ENCODE measurements around the gene AARS2.

AARS2 gene

DNA sequence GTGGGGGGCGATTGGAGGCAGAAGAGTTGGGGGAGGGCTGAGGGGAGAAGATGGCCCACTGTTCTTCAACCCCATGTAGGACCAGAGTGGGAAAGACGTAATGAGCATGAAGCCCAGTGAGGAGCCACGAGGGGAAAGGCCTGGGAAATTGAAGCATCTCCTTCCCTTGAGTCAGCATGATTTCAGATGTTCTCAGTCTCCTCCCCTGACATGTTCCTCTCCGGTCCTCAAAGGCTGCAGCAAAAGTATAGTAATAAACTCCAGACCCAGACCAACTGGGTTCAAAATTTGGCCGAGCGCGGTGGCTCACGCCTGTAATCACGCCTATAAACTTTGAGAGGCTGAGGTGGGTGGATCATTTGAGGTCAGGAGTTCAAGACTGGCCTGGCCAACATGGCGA, 45.9 kb downstream of the AARS2 start:
- H3K4me1 ChIP-seq (ENCODE audit: control insufficient read depth, low read length) = peaks cover 55% of the 10 kb centered on the region
- no peak overlapping the region for H3K27ac ChIP-seq (ENCODE audit: low read depth, low read length)
- no peaks in the 10 kb centered on the region for H3K9me2 ChIP-seq (replicated peaks; ENCODE audit: control insufficient read depth, low read length)
- peaks cover 25% of the 10 kb centered on the region for H3K36me3 ChIP-seq (ENCODE audit: control insufficient read depth, low read length)
- H3K4me3 ChIP-seq (ENCODE audit: low read length) = no peak overlapping the region
- no peaks in the 10 kb centered on the region for H3K9me3 ChIP-seq (ENCODE audit: control insufficient read depth, insufficient read depth, low read length)
- no peaks in the 10 kb centered on the region for H4K20me1 ChIP-seq (ENCODE audit: control insufficient read depth, insufficient read depth, low read depth, low read length)
- peaks cover 29% of the 10 kb centered on the region for H3K79me2 ChIP-seq (ENCODE audit: control insufficient read depth, low read length)
- peaks cover 36% of the 10 kb centered on the region for H3K27me3 ChIP-seq (ENCODE audit: control insufficient read depth, low read length)
- H3F3A ChIP-seq (ENCODE audit: control insufficient read depth, insufficient read depth) = peaks cover 22% of the 10 kb centered on the region
- no peak overlapping the region for H3K4me2 ChIP-seq (ENCODE audit: low read length)
- TF ChIP-seq, protein P1, sequence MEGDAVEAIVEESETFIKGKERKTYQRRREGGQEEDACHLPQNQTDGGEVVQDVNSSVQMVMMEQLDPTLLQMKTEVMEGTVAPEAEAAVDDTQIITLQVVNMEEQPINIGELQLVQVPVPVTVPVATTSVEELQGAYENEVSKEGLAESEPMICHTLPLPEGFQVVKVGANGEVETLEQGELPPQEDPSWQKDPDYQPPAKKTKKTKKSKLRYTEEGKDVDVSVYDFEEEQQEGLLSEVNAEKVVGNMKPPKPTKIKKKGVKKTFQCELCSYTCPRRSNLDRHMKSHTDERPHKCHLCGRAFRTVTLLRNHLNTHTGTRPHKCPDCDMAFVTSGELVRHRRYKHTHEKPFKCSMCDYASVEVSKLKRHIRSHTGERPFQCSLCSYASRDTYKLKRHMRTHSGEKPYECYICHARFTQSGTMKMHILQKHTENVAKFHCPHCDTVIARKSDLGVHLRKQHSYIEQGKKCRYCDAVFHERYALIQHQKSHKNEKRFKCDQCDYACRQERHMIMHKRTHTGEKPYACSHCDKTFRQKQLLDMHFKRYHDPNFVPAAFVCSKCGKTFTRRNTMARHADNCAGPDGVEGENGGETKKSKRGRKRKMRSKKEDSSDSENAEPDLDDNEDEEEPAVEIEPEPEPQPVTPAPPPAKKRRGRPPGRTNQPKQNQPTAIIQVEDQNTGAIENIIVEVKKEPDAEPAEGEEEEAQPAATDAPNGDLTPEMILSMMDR (IDR thresholded peaks at IDR 0.05; ENCODE audit: low read depth, low read length, poor library complexity, severe bottlenecking) = no peak

DNA sequence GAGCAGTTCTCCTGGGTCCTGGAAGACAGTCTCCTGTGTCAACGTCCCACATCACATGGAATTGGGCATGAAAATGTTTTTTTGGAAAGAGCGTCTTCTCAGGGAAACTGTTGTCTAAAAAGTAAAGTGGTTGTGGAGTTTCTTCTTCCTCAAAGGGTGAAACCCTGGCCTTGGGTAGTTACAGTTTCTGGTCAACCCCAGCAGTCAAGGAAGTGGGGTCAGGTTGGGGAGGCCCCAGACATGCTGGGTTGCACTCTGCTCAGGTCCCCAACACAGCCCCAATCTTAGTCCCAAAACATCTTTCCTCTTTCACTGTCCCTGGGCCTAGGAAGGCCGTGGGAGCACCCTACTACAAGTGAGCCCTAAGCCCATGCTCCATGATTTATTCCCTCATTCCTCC, 46.8 kb downstream of the AARS2 start:
- Histone ChIP-seq H3K4me3 (ENCODE audit: low read length) (no peak overlapping the region), H3K4me2 (ENCODE audit: low read length) (no peak overlapping the region), H4K20me1 (ENCODE audit: control insufficient read depth, insufficient read depth, low read depth, low read length) (no peaks in the 10 kb centered on the region), H3K9me2 (replicated peaks; ENCODE audit: control insufficient read depth, low read length) (no peaks in the 10 kb centered on the region), H3K27ac (ENCODE audit: low read depth, low read length) (no peak overlapping the region), H3K27me3 (ENCODE audit: control insufficient read depth, low read length) (peaks cover 27% of the 10 kb centered on the region), H3K9me3 (ENCODE audit: control insufficient read depth, insufficient read depth, low read length) (no peaks in the 10 kb centered on the region), H3F3A (ENCODE audit: control insufficient read depth, insufficient read depth) (peaks cover 22% of the 10 kb centered on the region), H3K79me2 (ENCODE audit: control insufficient read depth, low read length) (peaks cover 38% of the 10 kb centered on the region), H3K36me3 (ENCODE audit: control insufficient read depth, low read length) (peaks cover 34% of the 10 kb centered on the region), H3K4me1 (ENCODE audit: control insufficient read depth, low read length) (peaks cover 64% of the 10 kb centered on the region)
- TF ChIP-seq, protein P1 (IDR thresholded peaks at IDR 0.05; ENCODE audit: low read depth, low read length, poor library complexity, severe bottlenecking) = no peak
- no peak for TF ChIP-seq EZH2phosphoT487 (IDR thresholded peaks at IDR 0.05; ENCODE audit: borderline replicate concordance, low read length)

DNA sequence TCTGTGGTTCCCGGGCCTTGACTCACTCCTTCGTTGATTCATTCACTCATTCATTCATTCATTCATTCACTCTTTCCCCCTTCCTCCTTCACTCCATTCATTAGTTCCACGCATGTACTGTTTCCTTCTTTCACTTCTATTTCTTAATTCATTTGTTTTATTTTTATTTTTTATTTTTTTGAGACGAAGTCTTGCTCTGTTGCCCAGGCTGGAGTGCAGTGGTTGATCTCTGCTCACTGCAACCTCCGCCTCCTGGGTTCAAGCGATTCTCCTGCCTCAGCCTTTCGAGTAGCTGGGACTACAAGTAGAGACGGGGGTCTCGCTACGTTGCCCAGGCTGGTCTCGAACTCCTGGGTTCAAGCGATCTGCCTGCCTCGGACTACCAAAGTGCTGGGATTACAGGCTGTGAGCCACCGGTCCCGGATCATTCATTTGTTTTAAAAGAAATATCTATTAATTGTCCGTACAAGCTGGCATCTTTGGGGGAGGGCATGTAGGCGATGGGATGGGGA, 47.4 kb downstream of the AARS2 start:
- Histone ChIP-seq H3K4me1 (ENCODE audit: control insufficient read depth, low read length) (peaks cover 67% of the 10 kb centered on the region), H3K79me2 (ENCODE audit: control insufficient read depth, low read length) (peaks cover 42% of the 10 kb centered on the region), H3K36me3 (ENCODE audit: control insufficient read depth, low read length) (peaks cover 40% of the 10 kb centered on the region), H3K9me3 (ENCODE audit: control insufficient read depth, insufficient read depth, low read length) (no peaks in the 10 kb centered on the region), H4K20me1 (ENCODE audit: control insufficient read depth, insufficient read depth, low read depth, low read length) (no peaks in the 10 kb centered on the region), H3K27ac (ENCODE audit: low read depth, low read length) (no peak overlapping the region), H3K9me2 (replicated peaks; ENCODE audit: control insufficient read depth, low read length) (no peaks in the 10 kb centered on the region), H3K4me3 (ENCODE audit: low read length) (peak overlapping the region; percentile 86), H3K27me3 (ENCODE audit: control insufficient read depth, low read length) (peaks cover 22% of the 10 kb centered on the region), H3F3A (ENCODE audit: control insufficient read depth, insufficient read depth) (peaks cover 22% of the 10 kb centered on the region), H3K4me2 (ENCODE audit: low read length) (peak overlapping the region; percentile 90)
- TF ChIP-seq EZH2phosphoT487 (IDR thresholded peaks at IDR 0.05; ENCODE audit: borderline replicate concordance, low read length) = no peak
- TF ChIP-seq, protein P1 (IDR thresholded peaks at IDR 0.05; ENCODE audit: low read depth, low read length, poor library complexity, severe bottlenecking) = no peak
